ENCODE measurements around the gene PCDHA8.
"Not testable (repeated sequence)": the region's sequence is repeated elsewhere in the genome, so short reads cannot be mapped to it uniquely, and the experiment has no call there.

Gene PCDHA8

GRCh38 chr5:140840978-140841962 lies at the start of gene PCDHA8:
Gene PCDHA8 (plus strand): TSS chr5:140841187. CDS start chr5:140841322, 135 bp downstream.
- no peak for DNase-seq

- no peak for DNase-seq
These were observed 46.3 kb upstream of the PCDHA8 start, which contains the start of gene PCDHA2 for GRCh38 chr5:140794595-140795258. Gene PCDHA2 (plus strand): TSS chr5:140794852.

- no peak for DNase-seq
These were observed 45.7 kb upstream of the PCDHA8 start for GRCh38 chr5:140795259-140795641.

- DNase-seq = not testable (repeated sequence)
These were observed 44.8 kb upstream of the PCDHA8 start for GRCh38 chr5:140796072-140796717.

- no peak for DNase-seq
These were observed 44.3 kb upstream of the PCDHA8 start for GRCh38 chr5:140796718-140797095.

- no peak for DNase-seq
These were observed 40.0 kb upstream of the PCDHA8 start, which contains the start of gene PCDHA3 for GRCh38 chr5:140800816-140801493. Gene PCDHA3 (plus strand): TSS chr5:140801057.

GRCh38 chr5:140801494-140801841 lies 39.5 kb upstream of the PCDHA8 start:
- DNase-seq = no peak

- DNase-seq = not testable (repeated sequence)
These were observed 38.6 kb upstream of the PCDHA8 start for GRCh38 chr5:140802381-140802780.

- DNase-seq = no peak
These were observed 38.2 kb upstream of the PCDHA8 start for GRCh38 chr5:140802781-140803271.

GRCh38 chr5:140806834-140807775 lies 33.9 kb upstream of the PCDHA8 start, which contains the start of gene PCDHA4:
Gene PCDHA4 (plus strand): TSS chr5:140807068.
- no peak for DNase-seq

- DNase-seq = not testable (repeated sequence)
These were observed 32.6 kb upstream of the PCDHA8 start for GRCh38 chr5:140808241-140808888.

GRCh38 chr5:140808889-140809291 lies 32.1 kb upstream of the PCDHA8 start:
- DNase-seq = no peak

GRCh38 chr5:140821375-140822280 lies 19.4 kb upstream of the PCDHA8 start, which contains the start of gene PCDHA5:
Gene PCDHA5 (plus strand): TSS chr5:140821613.
- no peak for DNase-seq

GRCh38 chr5:140822281-140822629 lies 18.7 kb upstream of the PCDHA8 start:
- no peak for DNase-seq

- not testable (repeated sequence) for DNase-seq
These were observed 18.0 kb upstream of the PCDHA8 start for GRCh38 chr5:140822969-140823368.

- no peak for DNase-seq
These were observed 17.5 kb upstream of the PCDHA8 start for GRCh38 chr5:140823475-140823874.

GRCh38 chr5:140827704-140828361 lies 13.2 kb upstream of the PCDHA8 start, which contains the start of gene PCDHA6:
Gene PCDHA6 (plus strand): TSS chr5:140827960. CDS start chr5:140828092, 132 bp downstream.
- DNase-seq = no peak

- peak; percentile 7 for DNase-seq
These were observed 12.6 kb upstream of the PCDHA8 start for GRCh38 chr5:140828362-140828737.
